Liver (tissue), 3 donors: ENCODE measurements around the gene LNPK.

Experiments used
- SP1 ChIP-seq: IDR thresholded peaks from 2 replicates; pipeline ENCODE4 v1.6.1; 2018; ENCODE audit warnings: antibody characterized with exemption, mild to moderate bottlenecking
- TF ChIP-seq, protein P1 (sequence below): fragments of 150-350 bp; IDR thresholded peaks from 2 replicates; pipeline ENCODE4 v1.5.1; 2017; ENCODE audit warnings: improper control_type of control experiment, low read depth, low read length; ENCODE audit not compliant: missing input control
- donor health status: healthy.
- donor health status: healthy.

DNA sequence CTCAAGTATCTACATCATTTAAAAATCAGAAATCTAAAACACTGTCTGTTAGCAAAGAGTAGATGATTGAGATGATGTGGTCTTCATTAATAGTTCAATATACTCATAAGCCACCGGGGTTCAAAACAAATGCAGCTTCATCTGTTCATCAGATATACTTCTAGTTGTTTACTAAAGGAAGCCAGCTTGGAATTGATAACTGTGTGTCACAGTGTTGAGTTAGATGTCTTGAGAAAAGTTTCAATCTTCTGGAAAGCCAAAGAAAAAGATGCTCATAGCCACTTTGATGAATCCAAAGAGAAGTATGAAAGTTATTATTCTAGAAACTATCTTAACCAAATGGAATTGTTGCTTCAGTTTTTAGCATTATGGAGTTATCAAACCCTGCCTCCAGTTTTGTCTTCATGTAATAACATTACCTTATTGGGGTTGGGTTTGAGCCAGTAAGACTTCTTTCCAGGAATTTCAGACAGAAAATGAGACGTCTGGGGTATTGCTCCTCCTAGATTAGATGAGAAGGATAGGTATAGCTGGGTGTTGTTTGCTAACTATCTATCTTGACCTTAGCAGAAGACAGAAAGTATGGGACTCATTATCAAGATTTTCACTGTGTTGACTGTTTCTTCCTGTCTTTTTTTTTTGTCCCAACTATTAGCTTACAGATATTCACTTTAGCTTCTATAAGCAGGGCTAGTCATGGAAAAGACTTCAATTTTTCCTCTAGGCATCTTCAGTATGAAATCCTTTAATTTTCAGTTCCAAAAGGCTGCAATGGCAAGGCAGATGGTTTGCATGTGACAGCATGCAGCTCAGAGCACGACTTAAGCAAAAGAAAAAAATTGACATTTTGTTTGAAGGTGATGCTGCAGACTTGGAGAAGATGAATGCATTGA, 66.5 kb downstream of the LNPK start:
- TF ChIP-seq, protein P1, sequence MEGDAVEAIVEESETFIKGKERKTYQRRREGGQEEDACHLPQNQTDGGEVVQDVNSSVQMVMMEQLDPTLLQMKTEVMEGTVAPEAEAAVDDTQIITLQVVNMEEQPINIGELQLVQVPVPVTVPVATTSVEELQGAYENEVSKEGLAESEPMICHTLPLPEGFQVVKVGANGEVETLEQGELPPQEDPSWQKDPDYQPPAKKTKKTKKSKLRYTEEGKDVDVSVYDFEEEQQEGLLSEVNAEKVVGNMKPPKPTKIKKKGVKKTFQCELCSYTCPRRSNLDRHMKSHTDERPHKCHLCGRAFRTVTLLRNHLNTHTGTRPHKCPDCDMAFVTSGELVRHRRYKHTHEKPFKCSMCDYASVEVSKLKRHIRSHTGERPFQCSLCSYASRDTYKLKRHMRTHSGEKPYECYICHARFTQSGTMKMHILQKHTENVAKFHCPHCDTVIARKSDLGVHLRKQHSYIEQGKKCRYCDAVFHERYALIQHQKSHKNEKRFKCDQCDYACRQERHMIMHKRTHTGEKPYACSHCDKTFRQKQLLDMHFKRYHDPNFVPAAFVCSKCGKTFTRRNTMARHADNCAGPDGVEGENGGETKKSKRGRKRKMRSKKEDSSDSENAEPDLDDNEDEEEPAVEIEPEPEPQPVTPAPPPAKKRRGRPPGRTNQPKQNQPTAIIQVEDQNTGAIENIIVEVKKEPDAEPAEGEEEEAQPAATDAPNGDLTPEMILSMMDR, result no peak
- no peak for TF ChIP-seq SP1
